GM12874 (cell line): Measurements from ENCODE around the gene USP17L5.
"Not testable (repeated sequence)": the region's sequence is repeated elsewhere in the genome, so short reads cannot be mapped to it uniquely, and the experiment has no call there.

Experiments used
- TF ChIP-seq, protein P1 (sequence below): IDR thresholded peaks from 2 replicates; pipeline ENCODE4 v1.5.1; 2011; ENCODE audit warnings: low read depth, mild to moderate bottlenecking, control low read depth, low read length, moderate library complexity; ENCODE audit not compliant: insufficient read depth

The USP17L5 gene, protein sequence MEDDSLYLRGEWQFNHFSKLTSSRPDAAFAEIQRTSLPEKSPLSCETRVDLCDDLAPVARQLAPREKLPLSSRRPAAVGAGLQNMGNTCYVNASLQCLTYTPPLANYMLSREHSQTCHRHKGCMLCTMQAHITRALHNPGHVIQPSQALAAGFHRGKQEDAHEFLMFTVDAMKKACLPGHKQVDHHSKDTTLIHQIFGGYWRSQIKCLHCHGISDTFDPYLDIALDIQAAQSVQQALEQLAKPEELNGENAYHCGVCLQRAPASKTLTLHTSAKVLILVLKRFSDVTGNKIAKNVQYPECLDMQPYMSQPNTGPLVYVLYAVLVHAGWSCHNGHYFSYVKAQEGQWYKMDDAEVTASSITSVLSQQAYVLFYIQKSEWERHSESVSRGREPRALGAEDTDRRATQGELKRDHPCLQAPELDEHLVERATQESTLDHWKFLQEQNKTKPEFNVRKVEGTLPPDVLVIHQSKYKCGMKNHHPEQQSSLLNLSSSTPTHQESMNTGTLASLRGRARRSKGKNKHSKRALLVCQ

DNA sequence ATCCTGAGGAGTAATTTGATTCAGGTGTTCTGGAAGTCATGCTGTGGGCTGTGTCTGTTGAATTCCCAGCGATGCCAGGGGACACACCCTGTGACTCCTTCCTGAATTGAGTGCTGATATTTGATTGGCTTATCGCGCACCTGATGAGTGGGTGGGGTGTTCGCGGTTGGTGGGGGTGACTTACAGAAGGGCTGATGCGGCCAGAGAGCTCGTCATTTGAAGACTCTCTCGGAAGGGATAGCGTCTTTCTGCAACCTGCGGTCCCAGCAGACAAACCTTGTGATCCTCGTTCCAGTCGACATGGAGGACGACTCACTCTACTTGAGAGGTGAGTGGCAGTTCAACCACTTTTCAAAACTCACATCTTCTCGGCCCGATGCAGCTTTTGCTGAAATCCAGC is at the start of gene USP17L5:
Gene USP17L5, plus strand, starts transcription at position 301 of the 400 bp plus-strand sequence. Its CDS starts 0 bp downstream, at position 301.
- TF ChIP-seq, protein P1, sequence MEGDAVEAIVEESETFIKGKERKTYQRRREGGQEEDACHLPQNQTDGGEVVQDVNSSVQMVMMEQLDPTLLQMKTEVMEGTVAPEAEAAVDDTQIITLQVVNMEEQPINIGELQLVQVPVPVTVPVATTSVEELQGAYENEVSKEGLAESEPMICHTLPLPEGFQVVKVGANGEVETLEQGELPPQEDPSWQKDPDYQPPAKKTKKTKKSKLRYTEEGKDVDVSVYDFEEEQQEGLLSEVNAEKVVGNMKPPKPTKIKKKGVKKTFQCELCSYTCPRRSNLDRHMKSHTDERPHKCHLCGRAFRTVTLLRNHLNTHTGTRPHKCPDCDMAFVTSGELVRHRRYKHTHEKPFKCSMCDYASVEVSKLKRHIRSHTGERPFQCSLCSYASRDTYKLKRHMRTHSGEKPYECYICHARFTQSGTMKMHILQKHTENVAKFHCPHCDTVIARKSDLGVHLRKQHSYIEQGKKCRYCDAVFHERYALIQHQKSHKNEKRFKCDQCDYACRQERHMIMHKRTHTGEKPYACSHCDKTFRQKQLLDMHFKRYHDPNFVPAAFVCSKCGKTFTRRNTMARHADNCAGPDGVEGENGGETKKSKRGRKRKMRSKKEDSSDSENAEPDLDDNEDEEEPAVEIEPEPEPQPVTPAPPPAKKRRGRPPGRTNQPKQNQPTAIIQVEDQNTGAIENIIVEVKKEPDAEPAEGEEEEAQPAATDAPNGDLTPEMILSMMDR, result not testable (repeated sequence)

GRCh38 chr4:9324865-9325264 is 14.3 kb upstream of the USP17L5 start, which contains the start of gene USP17L24:
Gene USP17L24 (plus strand): TSS chr4:9325165. CDS start chr4:9325165, 0 bp downstream.
- TF ChIP-seq, protein P1, result not testable (repeated sequence)

DNA sequence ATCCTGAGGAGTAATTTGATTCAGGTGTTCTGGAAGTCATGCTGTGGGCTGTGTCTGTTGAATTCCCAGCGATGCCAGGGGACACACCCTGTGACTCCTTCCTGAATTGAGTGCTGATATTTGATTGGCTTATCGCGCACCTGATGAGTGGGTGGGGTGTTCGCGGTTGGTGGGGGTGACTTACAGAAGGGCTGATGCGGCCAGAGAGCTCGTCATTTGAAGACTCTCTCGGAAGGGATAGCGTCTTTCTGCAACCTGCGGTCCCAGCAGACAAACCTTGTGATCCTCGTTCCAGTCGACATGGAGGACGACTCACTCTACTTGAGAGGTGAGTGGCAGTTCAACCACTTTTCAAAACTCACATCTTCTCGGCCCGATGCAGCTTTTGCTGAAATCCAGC is 9.6 kb upstream of the USP17L5 start, which contains the start of gene USP17L25:
Gene USP17L25, plus strand, starts transcription at position 301 of the 400 bp plus-strand sequence. Its CDS starts 0 bp downstream, at position 301.
- TF ChIP-seq, protein P1, result not testable (repeated sequence)

- TF ChIP-seq, protein P1, result not testable (repeated sequence)
Observed at GRCh38 chr4:9334358-9334757, 4.8 kb upstream of the USP17L5 start, which contains the start of gene USP17L26. Gene USP17L26 (plus strand): TSS chr4:9334658. CDS start chr4:9334658, 0 bp downstream.

GRCh38 chr4:9343848-9344247 is 4.6 kb downstream of the USP17L5 start, which contains the start of gene USP17L27:
Gene USP17L27 (plus strand): TSS chr4:9344148. CDS start chr4:9344148, 0 bp downstream.
- TF ChIP-seq, protein P1, result not testable (repeated sequence)

DNA sequence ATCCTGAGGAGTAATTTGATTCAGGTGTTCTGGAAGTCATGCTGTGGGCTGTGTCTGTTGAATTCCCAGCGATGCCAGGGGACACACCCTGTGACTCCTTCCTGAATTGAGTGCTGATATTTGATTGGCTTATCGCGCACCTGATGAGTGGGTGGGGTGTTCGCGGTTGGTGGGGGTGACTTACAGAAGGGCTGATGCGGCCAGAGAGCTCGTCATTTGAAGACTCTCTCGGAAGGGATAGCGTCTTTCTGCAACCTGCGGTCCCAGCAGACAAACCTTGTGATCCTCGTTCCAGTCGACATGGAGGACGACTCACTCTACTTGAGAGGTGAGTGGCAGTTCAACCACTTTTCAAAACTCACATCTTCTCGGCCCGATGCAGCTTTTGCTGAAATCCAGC is 9.4 kb downstream of the USP17L5 start, which contains the start of gene USP17L28:
Gene USP17L28, plus strand, starts transcription at position 301 of the 400 bp plus-strand sequence. Its CDS starts 0 bp downstream, at position 301.
- TF ChIP-seq, protein P1, result not testable (repeated sequence)

GRCh38 chr4:9353338-9353737 is 14.1 kb downstream of the USP17L5 start, which contains the start of gene USP17L29:
Gene USP17L29 (plus strand): TSS chr4:9353638. CDS start chr4:9353638, 0 bp downstream.
- TF ChIP-seq, protein P1, result not testable (repeated sequence)
